Right lobe of liver (tissue), 6 donors: ENCODE data around the gene SERPINI1. TPM values are rescaled to one million over a fixed set of nuclear protein-coding genes. Genes with fewer than 3 reads are reported as not detected.
A peak's percentile ranks its signal among the peaks of the same experiment; 100 is the strongest.

Experiments used
- ATAC-seq, 4 donors: fragments of 200-7000 bp; cut with Tn5 transposase; one replicate each; pipeline ENCODE4 v1.9.1; 2020; ENCODE audit warnings: mild to moderate bottlenecking in 4 of 4, moderate library complexity in 4 of 4
- DNase-seq, 3 donors: peaks; one replicate each; pipeline ENCODE4 v3.0.0-alpha.2; 2020
- H3K27ac ChIP-seq, 3 donors: fragments of 200-600 bp; one replicate each; pipeline ENCODE4 v1.8.0; 2022
- H3K27me3 ChIP-seq, 2 donors: fragments of 200-600 bp; one replicate each; pipeline ENCODE4 v1.8.0; 2022
- H3K36me3 ChIP-seq, 4 donors: fragments of 200-600 bp; sonication (generic) in 1 of 4; one replicate each; pipeline versions ENCODE4 v1.5.1 to v1.8.0; 2017 to 2022; ENCODE audit warnings: control low read depth in 1 of 4
- H3K4me1 ChIP-seq, 4 donors: fragments of 200-600 bp; sonication (generic) in 1 of 4; one replicate each; pipeline versions ENCODE4 v1.5.1 to v1.8.0; 2017 to 2022; ENCODE audit warnings: control low read depth in 1 of 4
- H3K4me3 ChIP-seq, 3 donors: fragments of 200-600 bp; one replicate each; pipeline ENCODE4 v1.8.0; 2022
- H3K9me3 ChIP-seq, 4 donors: fragments of 200-600 bp; sonication (generic) in 1 of 4; one replicate each; pipeline versions ENCODE4 v1.5.1 to v1.8.0; 2017 to 2022; ENCODE audit warnings: control low read depth in 1 of 4
- CTCF ChIP-seq, 4 donors: fragments of 200-600 bp in 3 of 4; fragments of 450-650 bp in 1 of 4; IDR thresholded peaks; one replicate each; pipeline versions ENCODE4 v1.5.1 to v1.8.0; 2016 to 2022; ENCODE audit warnings: antibody characterized with exemption in 4 of 4, mild to moderate bottlenecking in 2 of 4
- POLR2A ChIP-seq: fragments of 450-650 bp; IDR thresholded peaks from one replicate; pipeline ENCODE4 v1.6.1; 2017; ENCODE audit warnings: antibody characterized with exemption, mild to moderate bottlenecking
- WGBS: methylation state at CpG from one replicate; pipeline ENCODE4 v1.1.6; 2018; ENCODE audit warnings: low coverage, low lambda C conversion rate; ENCODE audit not compliant: insufficient coverage; ENCODE audit errors: missing lambda C conversion rate; 5-methylcytosine and 5-hydroxymethylcytosine counted together
- intact Hi-C, 2 donors: fragments of 100-400 bp; cut with DNase I; formaldehyde crosslinking; loops; one replicate each; pipeline versions ENCODE4 v1.11.2 to v1.14.1; 2022
- total RNA-seq, 6 experiments: library from RNA; depleted of rRNA in 2 of 6; stranded (reverse); fragments of >200 nt in 2 of 6; fragmentation: NEBNext Ultra II Directional in 3 of 6; extraction: Animal tissue kit (Norgen Biotek cat#: 25700) in 3 of 6; gene quantifications; one replicate each; pipeline versions ENCODE4 v1.1.0 to v1.2.4, GENCODE V29; 2016 to 2023
- donor health status: DM: no; HTN: yes; CAD: no.
- donor health status: DM: no; HTN: no; CAD: no.
- donor health status: DM: no; HTN: no; CAD: no.
- donor health status: DM: no; HTN: yes; CAD: no.
- donor health status: DM: no; HTN: yes; CAD: no.

The SERPINI1 gene
- total RNA-seq, 6 experiments from 2014 or later: 0.40 to 3.0 (median 0.62) TPM

GRCh38 chr3:167866331-167866730, 130.8 kb downstream of the SERPINI1 start:
- Histone ChIP-seq H3K4me1 (peaks cover 0 to 9% (median 0%) of the 10 kb centered on the region in 4 donors), H3K27ac (no peak overlapping the region), H3K9me3 (no peaks in the 10 kb centered on the region), H3K36me3 (no peaks in the 10 kb centered on the region), H3K27me3 (no peaks in the 10 kb centered on the region), H3K4me3 (no peak overlapping the region)
- TF ChIP-seq POLR2A: no peak
- TF ChIP-seq CTCF (IDR thresholded peaks at IDR 0.05): no peak
- ATAC-seq (no peak), DNase-seq (no peak)
- 56% methylated on average over 1 of the region's 1 CpG for WGBS
- intact Hi-C loops: no loop called here

- H3K36me3 ChIP-seq: no peaks in the 10 kb centered on the region
- no peaks in the 10 kb centered on the region for H3K27me3 ChIP-seq
- H3K4me3 ChIP-seq: no peak overlapping the region
- DNase-seq (no peak), ATAC-seq (no peak)
- H3K27ac ChIP-seq: no peak overlapping the region
- no peak for TF ChIP-seq POLR2A
- no peak for TF ChIP-seq CTCF (IDR thresholded peaks at IDR 0.05)
- intact Hi-C loops: no loop called here
- WGBS: 65% methylated on average over 1 of the region's 1 CpG
- no peaks in the 10 kb centered on the region for H3K9me3 ChIP-seq
- H3K4me1 ChIP-seq: no peaks in the 10 kb centered on the region
These were observed 132.5 kb downstream of the SERPINI1 start for GRCh38 chr3:167867981-167868380.

- TF ChIP-seq CTCF (IDR thresholded peaks at IDR 0.05) (no peak), POLR2A (no peak)
- no peak for DNase-seq
- intact Hi-C loops: no loop called here
- Histone ChIP-seq H3K27me3 (no peaks in the 10 kb centered on the region), H3K4me3 (no peak overlapping the region), H3K9me3 (no peaks in the 10 kb centered on the region), H3K27ac (no peak overlapping the region), H3K36me3 (no peaks in the 10 kb centered on the region), H3K4me1 (no peaks in the 10 kb centered on the region)
- 74% methylated on average over 4 of the region's 4 CpGs for WGBS
- no peak for ATAC-seq
These were observed 134.7 kb downstream of the SERPINI1 start for GRCh38 chr3:167870181-167870580.

- TF ChIP-seq POLR2A (no peak), CTCF (IDR thresholded peaks at IDR 0.05) (no peak)
- H3K36me3 ChIP-seq: no peaks in the 10 kb centered on the region
- no peak overlapping the region for H3K4me3 ChIP-seq
- H3K27ac ChIP-seq: no peak overlapping the region
- no peaks in the 10 kb centered on the region for H3K4me1 ChIP-seq
- H3K9me3 ChIP-seq: no peaks in the 10 kb centered on the region
- intact Hi-C loops: no loop called here
- ATAC-seq (peak in 1 of 4 donors; percentile 24), DNase-seq (no peak)
- 58% methylated on average over 4 of the region's 4 CpGs for WGBS
- H3K27me3 ChIP-seq: no peaks in the 10 kb centered on the region
These were observed 135.2 kb downstream of the SERPINI1 start for GRCh38 chr3:167870759-167871158.

GRCh38 chr3:167872032-167872431, 136.5 kb downstream of the SERPINI1 start:
- intact Hi-C loops: no loop called here
- Histone ChIP-seq H3K4me1 (no peaks in the 10 kb centered on the region), H3K27ac (no peak overlapping the region), H3K9me3 (no peaks in the 10 kb centered on the region), H3K27me3 (no peaks in the 10 kb centered on the region), H3K4me3 (no peak overlapping the region), H3K36me3 (no peaks in the 10 kb centered on the region)
- TF ChIP-seq CTCF (IDR thresholded peaks at IDR 0.05): no peak
- TF ChIP-seq POLR2A: no peak
- DNase-seq (no peak), ATAC-seq (no peak)
- WGBS: 60% methylated on average over 3 of the region's 3 CpGs
